ENCODE data around the gene PRAMEF14.
"Not testable (repeated sequence)": the region's sequence is repeated elsewhere in the genome, so short reads cannot be mapped to it uniquely, and the experiment has no call there.

DNA sequence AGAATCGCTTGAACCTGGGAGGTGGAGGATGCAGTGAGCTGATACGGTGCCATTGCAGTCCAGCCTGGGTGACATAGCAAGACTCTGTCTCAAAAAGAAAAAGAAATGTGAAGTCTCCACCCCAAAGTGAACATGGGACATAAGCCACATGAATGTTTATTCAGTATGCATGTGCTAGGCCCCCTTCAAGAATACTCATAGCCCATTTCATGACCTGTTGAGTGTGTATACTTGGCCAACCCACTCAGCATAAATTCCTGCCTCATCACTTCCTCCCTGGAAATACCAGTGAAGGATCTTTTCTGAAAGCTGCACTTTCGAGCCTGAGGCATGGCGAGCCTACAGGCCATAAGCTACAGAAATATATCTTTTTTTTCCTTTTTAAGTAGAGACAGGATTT lies 18.0 kb upstream of the PRAMEF14 start:
- TF ChIP-seq, protein P1, sequence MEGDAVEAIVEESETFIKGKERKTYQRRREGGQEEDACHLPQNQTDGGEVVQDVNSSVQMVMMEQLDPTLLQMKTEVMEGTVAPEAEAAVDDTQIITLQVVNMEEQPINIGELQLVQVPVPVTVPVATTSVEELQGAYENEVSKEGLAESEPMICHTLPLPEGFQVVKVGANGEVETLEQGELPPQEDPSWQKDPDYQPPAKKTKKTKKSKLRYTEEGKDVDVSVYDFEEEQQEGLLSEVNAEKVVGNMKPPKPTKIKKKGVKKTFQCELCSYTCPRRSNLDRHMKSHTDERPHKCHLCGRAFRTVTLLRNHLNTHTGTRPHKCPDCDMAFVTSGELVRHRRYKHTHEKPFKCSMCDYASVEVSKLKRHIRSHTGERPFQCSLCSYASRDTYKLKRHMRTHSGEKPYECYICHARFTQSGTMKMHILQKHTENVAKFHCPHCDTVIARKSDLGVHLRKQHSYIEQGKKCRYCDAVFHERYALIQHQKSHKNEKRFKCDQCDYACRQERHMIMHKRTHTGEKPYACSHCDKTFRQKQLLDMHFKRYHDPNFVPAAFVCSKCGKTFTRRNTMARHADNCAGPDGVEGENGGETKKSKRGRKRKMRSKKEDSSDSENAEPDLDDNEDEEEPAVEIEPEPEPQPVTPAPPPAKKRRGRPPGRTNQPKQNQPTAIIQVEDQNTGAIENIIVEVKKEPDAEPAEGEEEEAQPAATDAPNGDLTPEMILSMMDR (IDR thresholded peaks at IDR 0.05), result not testable (repeated sequence)
- not testable (repeated sequence) for TF ChIP-seq POLR2A, POLR2AphosphoS5 (IDR thresholded peaks at IDR 0.05)
